ENCODE data around the gene CAMTA1.
"Not testable (repeated sequence)": the region's sequence is repeated elsewhere in the genome, so short reads cannot be mapped to it uniquely, and the experiment has no call there.

The CAMTA1 gene

GRCh38 chr1:7322912-7323311 is 537.7 kb downstream of the CAMTA1 start:
- Histone ChIP-seq H3K4me1 (ENCODE audit: insufficient read depth, low read length) (no peaks in the 10 kb centered on the region), H3K27ac (ENCODE audit: low read depth, low read length) (no peak overlapping the region), H3K9me3 (ENCODE audit: low read length) (no peaks in the 10 kb centered on the region), H3K9ac (ENCODE audit: low read length) (no peak overlapping the region), H3K36me3 (ENCODE audit: insufficient read depth, low read length) (no peaks in the 10 kb centered on the region), H3K27me3 (ENCODE audit: control insufficient read depth in 1 of 2, insufficient read depth in 2 of 2, low read length in 2 of 2) (no peaks in the 10 kb centered on the region), H3K4me3 (ENCODE audit: low read depth in 1 of 2, low read length in 2 of 2) (no peak overlapping the region)

- no peaks in the 10 kb centered on the region for H3K9me3 ChIP-seq (ENCODE audit: low read length)
- H3K36me3 ChIP-seq (ENCODE audit: insufficient read depth, low read length) = no peaks in the 10 kb centered on the region
- H3K27ac ChIP-seq (ENCODE audit: low read depth, low read length) = no peak overlapping the region
- H3K9ac ChIP-seq (ENCODE audit: low read length) = no peak overlapping the region
- no peaks in the 10 kb centered on the region for H3K27me3 ChIP-seq (ENCODE audit: control insufficient read depth in 1 of 2, insufficient read depth in 2 of 2, low read length in 2 of 2)
- H3K4me3 ChIP-seq (ENCODE audit: low read depth in 1 of 2, low read length in 2 of 2) = no peak overlapping the region
- H3K4me1 ChIP-seq (ENCODE audit: insufficient read depth, low read length) = no peaks in the 10 kb centered on the region
Measured at GRCh38 chr1:7325254-7325653, 540.0 kb downstream of the CAMTA1 start.

GRCh38 chr1:7326366-7326765 is 541.1 kb downstream of the CAMTA1 start:
- no peaks in the 10 kb centered on the region for H3K36me3 ChIP-seq (ENCODE audit: insufficient read depth, low read length)
- no peak overlapping the region for H3K9ac ChIP-seq (ENCODE audit: low read length)
- H3K27me3 ChIP-seq (ENCODE audit: control insufficient read depth in 1 of 2, insufficient read depth in 2 of 2, low read length in 2 of 2) = no peaks in the 10 kb centered on the region
- H3K4me3 ChIP-seq (ENCODE audit: low read depth in 1 of 2, low read length in 2 of 2) = no peak overlapping the region
- no peaks in the 10 kb centered on the region for H3K4me1 ChIP-seq (ENCODE audit: insufficient read depth, low read length)
- H3K9me3 ChIP-seq (ENCODE audit: low read length) = no peaks in the 10 kb centered on the region
- no peak overlapping the region for H3K27ac ChIP-seq (ENCODE audit: low read depth, low read length)

GRCh38 chr1:7327849-7328248 is 542.6 kb downstream of the CAMTA1 start:
- Histone ChIP-seq H3K4me3 (ENCODE audit: low read depth in 1 of 2, low read length in 2 of 2) (no peak overlapping the region), H3K9ac (ENCODE audit: low read length) (no peak overlapping the region), H3K36me3 (ENCODE audit: insufficient read depth, low read length) (no peaks in the 10 kb centered on the region), H3K4me1 (ENCODE audit: insufficient read depth, low read length) (peaks cover 5% of the 10 kb centered on the region), H3K9me3 (ENCODE audit: low read length) (no peaks in the 10 kb centered on the region), H3K27me3 (ENCODE audit: control insufficient read depth in 1 of 2, insufficient read depth in 2 of 2, low read length in 2 of 2) (no peaks in the 10 kb centered on the region), H3K27ac (ENCODE audit: low read depth, low read length) (no peak overlapping the region)

GRCh38 chr1:7329868-7330615 is 544.8 kb downstream of the CAMTA1 start:
- no peak overlapping the region for H3K27ac ChIP-seq (ENCODE audit: low read depth, low read length)
- no peaks in the 10 kb centered on the region for H3K36me3 ChIP-seq (ENCODE audit: insufficient read depth, low read length)
- no peaks in the 10 kb centered on the region for H3K27me3 ChIP-seq (ENCODE audit: control insufficient read depth in 1 of 2, insufficient read depth in 2 of 2, low read length in 2 of 2)
- H3K9me3 ChIP-seq (ENCODE audit: low read length) = no peaks in the 10 kb centered on the region
- no peak overlapping the region for H3K4me3 ChIP-seq (ENCODE audit: low read depth in 1 of 2, low read length in 2 of 2)
- H3K4me1 ChIP-seq (ENCODE audit: insufficient read depth, low read length) = peaks cover 23% of the 10 kb centered on the region
- no peak overlapping the region for H3K9ac ChIP-seq (ENCODE audit: low read length)

- H3K4me1 ChIP-seq (ENCODE audit: insufficient read depth, low read length) = peaks cover 29% of the 10 kb centered on the region
- H3K9me3 ChIP-seq (ENCODE audit: low read length); H3K4me3 ChIP-seq (ENCODE audit: low read depth in 1 of 2, low read length in 2 of 2); H3K9ac ChIP-seq (ENCODE audit: low read length); H3K27ac ChIP-seq (ENCODE audit: low read depth, low read length); H3K36me3 ChIP-seq (ENCODE audit: insufficient read depth, low read length); H3K27me3 ChIP-seq (ENCODE audit: control insufficient read depth in 1 of 2, insufficient read depth in 2 of 2, low read length in 2 of 2): not testable (repeated sequence)
Measured at GRCh38 chr1:7330726-7331125, 545.5 kb downstream of the CAMTA1 start.

- Histone ChIP-seq H3K27ac (ENCODE audit: low read depth, low read length) (no peak overlapping the region), H3K27me3 (ENCODE audit: control insufficient read depth in 1 of 2, insufficient read depth in 2 of 2, low read length in 2 of 2) (no peaks in the 10 kb centered on the region), H3K9ac (ENCODE audit: low read length) (no peak overlapping the region), H3K4me1 (ENCODE audit: insufficient read depth, low read length) (peaks cover 36% of the 10 kb centered on the region), H3K36me3 (ENCODE audit: insufficient read depth, low read length) (no peaks in the 10 kb centered on the region), H3K4me3 (ENCODE audit: low read depth in 1 of 2, low read length in 2 of 2) (no peak overlapping the region), H3K9me3 (ENCODE audit: low read length) (no peaks in the 10 kb centered on the region)
Measured at GRCh38 chr1:7331926-7332535, 546.8 kb downstream of the CAMTA1 start.

- Histone ChIP-seq H3K4me3 (ENCODE audit: low read depth in 1 of 2, low read length in 2 of 2) (no peak overlapping the region), H3K27ac (ENCODE audit: low read depth, low read length) (no peak overlapping the region), H3K27me3 (ENCODE audit: control insufficient read depth in 1 of 2, insufficient read depth in 2 of 2, low read length in 2 of 2) (no peaks in the 10 kb centered on the region), H3K4me1 (ENCODE audit: insufficient read depth, low read length) (peaks cover 36% of the 10 kb centered on the region), H3K9me3 (ENCODE audit: low read length) (no peaks in the 10 kb centered on the region), H3K9ac (ENCODE audit: low read length) (no peak overlapping the region), H3K36me3 (ENCODE audit: insufficient read depth, low read length) (no peaks in the 10 kb centered on the region)
Measured at GRCh38 chr1:7333094-7333493, 547.8 kb downstream of the CAMTA1 start.

- Histone ChIP-seq H3K4me3 (ENCODE audit: low read depth in 1 of 2, low read length in 2 of 2) (no peak overlapping the region), H3K4me1 (ENCODE audit: insufficient read depth, low read length) (peaks cover 36% of the 10 kb centered on the region), H3K9ac (ENCODE audit: low read length) (no peak overlapping the region), H3K27me3 (ENCODE audit: control insufficient read depth in 1 of 2, insufficient read depth in 2 of 2, low read length in 2 of 2) (no peaks in the 10 kb centered on the region), H3K36me3 (ENCODE audit: insufficient read depth, low read length) (no peaks in the 10 kb centered on the region), H3K9me3 (ENCODE audit: low read length) (no peaks in the 10 kb centered on the region), H3K27ac (ENCODE audit: low read depth, low read length) (no peak overlapping the region)
Measured at GRCh38 chr1:7333620-7334019, 548.4 kb downstream of the CAMTA1 start.

- Histone ChIP-seq H3K9ac (ENCODE audit: low read length) (no peak overlapping the region), H3K27me3 (ENCODE audit: control insufficient read depth in 1 of 2, insufficient read depth in 2 of 2, low read length in 2 of 2) (no peaks in the 10 kb centered on the region), H3K9me3 (ENCODE audit: low read length) (no peaks in the 10 kb centered on the region), H3K36me3 (ENCODE audit: insufficient read depth, low read length) (no peaks in the 10 kb centered on the region), H3K4me1 (ENCODE audit: insufficient read depth, low read length) (peaks cover 36% of the 10 kb centered on the region), H3K27ac (ENCODE audit: low read depth, low read length) (peak overlapping the region; percentile 49), H3K4me3 (ENCODE audit: low read depth in 1 of 2, low read length in 2 of 2) (no peak overlapping the region)
Measured at GRCh38 chr1:7334475-7335035, 549.3 kb downstream of the CAMTA1 start.

GRCh38 chr1:7335224-7335879 is 550.1 kb downstream of the CAMTA1 start:
- H3K27me3 ChIP-seq (ENCODE audit: control insufficient read depth in 1 of 2, insufficient read depth in 2 of 2, low read length in 2 of 2) = no peaks in the 10 kb centered on the region
- H3K4me1 ChIP-seq (ENCODE audit: insufficient read depth, low read length) = peaks cover 41% of the 10 kb centered on the region
- H3K9ac ChIP-seq (ENCODE audit: low read length) = no peak overlapping the region
- H3K27ac ChIP-seq (ENCODE audit: low read depth, low read length) = peak overlapping the region; percentile 39
- no peaks in the 10 kb centered on the region for H3K9me3 ChIP-seq (ENCODE audit: low read length)
- no peaks in the 10 kb centered on the region for H3K36me3 ChIP-seq (ENCODE audit: insufficient read depth, low read length)
- no peak overlapping the region for H3K4me3 ChIP-seq (ENCODE audit: low read depth in 1 of 2, low read length in 2 of 2)

Data from muscle layer of colon (tissue), 2 donors.